Keratinocyte (primary cell): ENCODE results near the gene GALNT13.

Experiments
- CTCF ChIP-seq, 3 experiments: IDR thresholded peaks in 1 of 3; conservative IDR thresholded peaks in 1 of 3; optimal IDR thresholded peaks in 1 of 3; 2 replicates in 2 of 3; 3 replicates in 1 of 3; pipeline versions ENCODE3 to v1.5.1; 2011; ENCODE audit warnings: low read length in 3 of 3, mild to moderate bottlenecking in 3 of 3, moderate library complexity in 2 of 3, control low read depth in 1 of 3, inconsistent platforms in 1 of 3; ENCODE audit not compliant: insufficient read depth in 2 of 3; ENCODE audit errors: extremely low read depth in 1 of 3
- EZH2 ChIP-seq: IDR thresholded peaks from one replicate; pipeline ENCODE4 v1.6.1; 2012; ENCODE audit warnings: inconsistent platforms, mild to moderate bottlenecking, low read length, moderate library complexity

DNA sequence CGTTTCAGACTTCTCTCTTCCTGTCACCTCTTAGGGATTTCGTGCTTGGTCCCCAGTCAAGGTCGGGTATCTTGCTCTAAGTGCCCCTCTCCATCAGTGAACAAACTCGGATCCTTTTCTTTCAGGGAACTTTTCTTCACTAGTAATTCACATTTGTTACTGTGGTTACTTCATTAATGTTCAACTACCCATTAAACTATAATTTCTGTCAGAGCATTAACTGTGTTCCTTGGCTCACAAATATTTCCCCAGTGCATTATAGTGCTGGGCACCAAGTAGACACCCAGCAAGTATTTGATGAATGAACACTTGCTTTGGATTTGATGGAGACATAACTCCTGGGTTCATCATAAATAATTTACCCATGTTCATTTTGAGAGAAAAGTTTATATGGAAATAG is 617.1 kb downstream of the GALNT13 start:
- no peak for TF ChIP-seq CTCF (optimal IDR thresholded peaks at IDR 0.05 in 1 of 3, IDR thresholded peaks at IDR 0.05 in 1 of 3, conservative IDR thresholded peaks at IDR 0.05 in 1 of 3; ENCODE audit: extremely low read depth in 1 of 3, insufficient read depth in 2 of 3, low read length in 3 of 3)
- TF ChIP-seq EZH2 = no peak
